Tibial nerve (tissue), 4 donors: ENCODE measurements around the gene ETFA. TPM values are rescaled to one million over a fixed set of nuclear protein-coding genes. Genes with fewer than 3 reads are reported as not detected.
A peak's percentile ranks its signal among the peaks of the same experiment; 100 is the strongest.
"Not testable (repeated sequence)": the region's sequence is repeated elsewhere in the genome, so short reads cannot be mapped to it uniquely, and the experiment has no call there.

ENCODE experiments used
- DNase-seq, 2 donors: peaks; one replicate each; pipeline ENCODE4 v3.0.0-alpha.2; 2019; ENCODE audit warnings: low spot score in 2 of 2
- H3K27ac ChIP-seq, 4 donors: fragments of 200-600 bp; sonication (generic) in 3 of 4; one replicate each; pipeline ENCODE4 v1.5.1; 2017 to 2019; ENCODE audit warnings: mild to moderate bottlenecking in 1 of 4
- H3K27me3 ChIP-seq, 2 donors: fragments of 200-600 bp; sonication (generic) in 1 of 2; one replicate each; pipeline versions ENCODE4 v1.5.1 to v1.6.0; 2017 to 2019
- H3K36me3 ChIP-seq, 3 donors: fragments of 200-600 bp; sonication (generic); one replicate each; pipeline ENCODE4 v1.5.1; 2018 to 2019
- H3K4me1 ChIP-seq, 4 donors: fragments of 200-600 bp; sonication (generic) in 3 of 4; one replicate each; pipeline ENCODE4 v1.5.1; 2017 to 2019
- H3K4me3 ChIP-seq, 4 donors: fragments of 200-600 bp; sonication (generic) in 3 of 4; one replicate each; pipeline ENCODE4 v1.5.1; 2017 to 2019; ENCODE audit warnings: mild to moderate bottlenecking in 1 of 4, moderate library complexity in 1 of 4
- H3K9me3 ChIP-seq, 4 donors: fragments of 200-600 bp; sonication (generic) in 3 of 4; one replicate each; pipeline ENCODE4 v1.5.1; 2017 to 2019
- CTCF ChIP-seq, 5 experiments: fragments of 200-600 bp in 3 of 5; fragments of 450-650 bp in 2 of 5; sonication (generic) in 3 of 5; IDR thresholded peaks; one replicate each; pipeline ENCODE4 v1.5.1; 2016 to 2019; ENCODE audit warnings: antibody characterized with exemption in 5 of 5, mild to moderate bottlenecking in 3 of 5, moderate library complexity in 2 of 5
- EP300 ChIP-seq, 2 donors: sonication (generic); formaldehyde crosslinking; IDR thresholded peaks; one replicate each; pipeline ENCODE4 v1.6.1; 2017; ENCODE audit warnings: antibody characterized with exemption in 2 of 2, mild to moderate bottlenecking in 1 of 2
- POLR2A ChIP-seq, 2 donors: fragments of 450-650 bp; IDR thresholded peaks; one replicate each; pipeline ENCODE4 v1.6.1; 2017; ENCODE audit warnings: antibody characterized with exemption in 2 of 2, mild to moderate bottlenecking in 2 of 2, moderate library complexity in 2 of 2
- WGBS, 2 donors: methylation state at CpG; one replicate each; pipeline ENCODE4 v1.1.5; 2018; 5-methylcytosine and 5-hydroxymethylcytosine counted together
- total RNA-seq, 4 donors: library from RNA; depleted of rRNA; stranded (reverse); fragments of >200 nt; gene quantifications; one replicate each; pipeline ENCODE4 v1.1.0, GENCODE V29; 2016

The ETFA gene
- total RNA-seq, 4 donors from 2014 or later: 59.2 to 96.9 (median 75.5) TPM

- no peak for TF ChIP-seq CTCF (IDR thresholded peaks at IDR 0.05)
- DNase-seq: no peak
- 70 to 72% methylated on average over 5 of the region's 5 CpGs for WGBS, 2 donors
- H3K4me3 ChIP-seq: no peak overlapping the region
- H3K27ac ChIP-seq: no peak overlapping the region
- peaks cover 0 to 22% (median 8%) of the 10 kb centered on the region in 4 donors for H3K4me1 ChIP-seq
- H3K36me3 ChIP-seq: no peaks in the 10 kb centered on the region
- no peaks in the 10 kb centered on the region for H3K9me3 ChIP-seq
- H3K27me3 ChIP-seq: no peaks in the 10 kb centered on the region
Observed at GRCh38 chr15:76313731-76314130, 2.5 kb upstream of the ETFA start.

- peaks cover 0 to 25% (median 8%) of the 10 kb centered on the region in 4 donors for H3K4me1 ChIP-seq
- H3K27ac ChIP-seq, H3K4me3 ChIP-seq, H3K36me3 ChIP-seq, DNase-seq, H3K9me3 ChIP-seq, H3K27me3 ChIP-seq: not testable (repeated sequence)
- 89 to 95% methylated on average over 4 of the region's 4 CpGs for WGBS, 2 donors
Observed at GRCh38 chr15:76313175-76313567, 1.9 kb upstream of the ETFA start.

GRCh38 chr15:76312540-76313174 lies 1.4 kb upstream of the ETFA start:
- no peak for TF ChIP-seq CTCF (IDR thresholded peaks at IDR 0.05)
- TF ChIP-seq EP300 (IDR thresholded peaks at IDR 0.05): no peak
- TF ChIP-seq POLR2A (IDR thresholded peaks at IDR 0.05): no peak
- no peaks in the 10 kb centered on the region for H3K9me3 ChIP-seq
- no peaks in the 10 kb centered on the region for H3K36me3 ChIP-seq
- WGBS, 2 donors: 72 to 76% methylated on average over 7 of the region's 7 CpGs
- H3K27ac ChIP-seq: no peak overlapping the region
- no peak overlapping the region for H3K4me3 ChIP-seq
- peaks cover 0 to 25% (median 8%) of the 10 kb centered on the region in 4 donors for H3K4me1 ChIP-seq
- DNase-seq: no peak
- H3K27me3 ChIP-seq: no peaks in the 10 kb centered on the region

- H3K4me3 ChIP-seq: peak overlapping the region; percentile 61 to 94 (median 72)
- DNase-seq: no peak
- no peaks in the 10 kb centered on the region for H3K36me3 ChIP-seq
- H3K9me3 ChIP-seq: no peaks in the 10 kb centered on the region
- H3K27ac ChIP-seq: peak overlapping the region; percentile 46 to 88 (median 86)
- no peaks in the 10 kb centered on the region for H3K27me3 ChIP-seq
- WGBS, 2 donors: 1 to 2% methylated on average over 13 to 16 of the region's 16 CpGs
- no peak for TF ChIP-seq EP300 (IDR thresholded peaks at IDR 0.05)
- peaks cover 0 to 25% (median 8%) of the 10 kb centered on the region in 4 donors for H3K4me1 ChIP-seq
Observed at GRCh38 chr15:76310475-76311099, 682 bp downstream of the ETFA start.

GRCh38 chr15:76309601-76310330 lies 1.5 kb downstream of the ETFA start:
- no peak for DNase-seq
- H3K27ac ChIP-seq: peak overlapping the region in 1 of 4 donors; percentile 86
- H3K4me1 ChIP-seq: peaks cover 0 to 27% (median 8%) of the 10 kb centered on the region in 4 donors
- H3K27me3 ChIP-seq: no peaks in the 10 kb centered on the region
- H3K4me3 ChIP-seq: no peak overlapping the region
- 84 to 87% methylated on average over 13 of the region's 13 CpGs for WGBS, 2 donors
- no peaks in the 10 kb centered on the region for H3K9me3 ChIP-seq
- no peaks in the 10 kb centered on the region for H3K36me3 ChIP-seq
- TF ChIP-seq POLR2A (IDR thresholded peaks at IDR 0.05) (no peak), CTCF (IDR thresholded peaks at IDR 0.05) (no peak), EP300 (IDR thresholded peaks at IDR 0.05) (no peak)

GRCh38 chr15:76303909-76304308 lies 7.4 kb downstream of the ETFA start:
- peaks cover 0 to 24% (median 0%) of the 10 kb centered on the region in 4 donors for H3K4me1 ChIP-seq
- TF ChIP-seq EP300 (IDR thresholded peaks at IDR 0.05): no peak
- TF ChIP-seq CTCF (IDR thresholded peaks at IDR 0.05): no peak
- no peak for TF ChIP-seq POLR2A (IDR thresholded peaks at IDR 0.05)
- H3K9me3 ChIP-seq: no peaks in the 10 kb centered on the region
- H3K4me3 ChIP-seq: no peak overlapping the region
- no peak overlapping the region for H3K27ac ChIP-seq
- no peaks in the 10 kb centered on the region for H3K36me3 ChIP-seq
- no peak for DNase-seq
- H3K27me3 ChIP-seq: no peaks in the 10 kb centered on the region
- 80 to 91% methylated on average over 1 of the region's 1 CpG for whole genome bisulfite sequencing, 2 donors
